Measurements from ENCODE around the gene TCTN3.

GRCh38 chr10:95698415-95698814 is 4.7 kb upstream of the TCTN3 start:
- TF ChIP-seq CTCF (IDR thresholded peaks at IDR 0.05; ENCODE audit: borderline replicate concordance, extremely low read depth, low read length, poor library complexity, severe bottlenecking) = no peak
- no peak for TF ChIP-seq EZH2 (IDR thresholded peaks at IDR 0.05; ENCODE audit: borderline replicate concordance, low read depth, low read length, severe bottlenecking)
